GM12878 (cell line): Measurements from ENCODE around the gene SLFN14.

Source experiments
- EZH2 ChIP-seq: IDR thresholded peaks from 2 replicates; pipeline ENCODE4 v1.6.1; 2012; ENCODE audit warnings: low read depth, mild to moderate bottlenecking, control low read depth, inconsistent platforms, low read length, borderline replicate concordance; ENCODE audit not compliant: control insufficient read depth
- GABPA ChIP-seq: IDR thresholded peaks from 2 replicates; pipeline ENCODE4 v1.6.1; 2014; ENCODE audit warnings: antibody characterized with exemption, low read depth, mild to moderate bottlenecking, inconsistent platforms
- POLR2AphosphoS5 ChIP-seq: IDR thresholded peaks from 2 replicates; pipeline ENCODE4 v1.6.1; 2011; ENCODE audit warnings: mild to moderate bottlenecking, low read length, inconsistent platforms
- SIN3A ChIP-seq: IDR thresholded peaks from 2 replicates; pipeline ENCODE4 v1.6.1; 2012; ENCODE audit warnings: low read depth, low read length, improper control_type of control experiment
- TBL1XR1 ChIP-seq: IDR thresholded peaks from 2 replicates; pipeline ENCODE4 v1.6.1; 2012; ENCODE audit warnings: low read depth, low read length, improper control_type of control experiment

- TF ChIP-seq EZH2 (no peak), GABPA (no peak), SIN3A (no peak), TBL1XR1 (no peak), POLR2AphosphoS5 (no peak)
These were observed 45.1 kb upstream of the SLFN14 start for GRCh38 chr17:35605678-35606077.
